GM19395 (cell line): ENCODE measurements around the gene FGFRL1.
"Not testable (repeated sequence)": the region's sequence is repeated elsewhere in the genome, so short reads cannot be mapped to it uniquely, and the experiment has no call there.

Experiments
- ATAC-seq: cut with Tn5 transposase; IDR thresholded peaks from one replicate; pipeline ENCODE4 v1.9.1; 2021; ENCODE audit warnings: mild to moderate bottlenecking, moderate library complexity; ENCODE audit not compliant: unreplicated experiment

FGFRL1 gene

GRCh38 chr4:972651-973424, 38.6 kb upstream of the FGFRL1 start:
- ATAC-seq, result peak; percentile 57

GRCh38 chr4:973431-974397, 37.7 kb upstream of the FGFRL1 start, which contains the start of gene DGKQ:
Gene DGKQ, minus strand, starts transcription at chr4:973569. Its CDS starts 87 bp downstream, at chr4:973482.
- ATAC-seq, result peak; percentile 61

GRCh38 chr4:974668-975067, 36.8 kb upstream of the FGFRL1 start:
- ATAC-seq, result no peak

- ATAC-seq, result not testable (repeated sequence)
Observed at GRCh38 chr4:976016-976415, 35.4 kb upstream of the FGFRL1 start.

GRCh38 chr4:978957-979701, 32.3 kb upstream of the FGFRL1 start:
- no peak for ATAC-seq

DNA sequence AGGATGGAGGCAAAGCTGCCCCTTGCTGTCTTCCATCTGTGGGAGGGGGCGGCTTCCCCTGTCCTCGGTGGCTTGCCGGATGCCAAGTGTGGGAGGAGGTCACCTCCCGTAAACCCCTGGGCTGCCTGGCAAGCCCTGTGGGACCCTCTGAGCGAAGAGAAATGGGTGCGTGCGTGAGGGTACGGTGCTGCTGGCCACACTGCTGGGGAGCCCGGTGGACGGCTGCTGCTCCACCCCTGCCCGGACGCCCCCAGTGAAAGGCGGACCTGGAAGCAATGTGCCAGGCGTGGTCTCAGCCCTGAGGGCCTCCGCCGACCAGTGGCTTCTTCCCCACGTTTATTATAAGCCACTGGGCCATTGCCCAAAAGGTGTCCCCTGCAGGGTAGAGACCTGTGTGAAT, 29.1 kb upstream of the FGFRL1 start:
- no peak for ATAC-seq

GRCh38 chr4:982814-983213, 28.6 kb upstream of the FGFRL1 start:
- no peak for ATAC-seq

DNA sequence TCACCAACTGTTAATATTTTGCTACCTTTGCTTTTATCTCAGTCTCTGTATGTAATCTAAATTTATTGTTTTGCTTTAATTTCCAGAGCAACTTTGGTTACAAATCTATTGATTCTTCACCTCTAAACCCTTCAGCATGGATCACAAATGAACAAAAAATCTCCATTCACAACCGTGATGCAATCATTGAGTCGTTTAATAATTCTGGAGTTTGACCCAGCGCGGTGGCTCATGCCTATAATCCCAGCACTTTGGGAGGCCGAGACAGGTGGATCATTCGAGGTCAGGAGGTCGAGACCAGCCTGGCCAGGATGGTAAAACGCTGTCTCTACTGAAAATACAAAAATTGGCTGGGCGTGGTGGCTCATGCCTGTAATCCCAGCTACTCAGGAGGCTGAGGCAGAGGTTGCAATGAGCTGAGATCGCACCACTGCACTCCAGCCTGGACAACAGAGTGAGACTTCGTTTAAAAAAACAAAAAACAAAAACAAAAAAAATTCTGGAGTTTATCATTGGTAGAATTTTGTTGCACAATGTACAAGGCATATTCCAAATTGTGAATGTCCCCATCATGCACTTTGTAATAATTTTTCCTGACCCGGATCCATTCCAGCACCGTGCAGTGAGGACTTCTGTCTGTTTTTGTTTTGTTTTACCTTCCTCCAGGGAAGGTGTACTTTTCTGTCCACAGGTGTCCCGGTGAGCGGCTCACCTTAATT, 26.9 kb upstream of the FGFRL1 start:
- ATAC-seq, result no peak

GRCh38 chr4:985123-985830, 26.1 kb upstream of the FGFRL1 start:
- ATAC-seq, result no peak

- ATAC-seq, result peak; percentile 33
Observed at GRCh38 chr4:986428-986878, 25.0 kb upstream of the FGFRL1 start.

- ATAC-seq, result peak; percentile 83
Observed at GRCh38 chr4:986879-987623, 24.4 kb upstream of the FGFRL1 start, which contains the start of gene IDUA. Gene IDUA, plus strand, starts transcription at chr4:987044. Its CDS starts 41 bp downstream, at chr4:987085.

GRCh38 chr4:987624-988513, 23.6 kb upstream of the FGFRL1 start:
- no peak for ATAC-seq

DNA sequence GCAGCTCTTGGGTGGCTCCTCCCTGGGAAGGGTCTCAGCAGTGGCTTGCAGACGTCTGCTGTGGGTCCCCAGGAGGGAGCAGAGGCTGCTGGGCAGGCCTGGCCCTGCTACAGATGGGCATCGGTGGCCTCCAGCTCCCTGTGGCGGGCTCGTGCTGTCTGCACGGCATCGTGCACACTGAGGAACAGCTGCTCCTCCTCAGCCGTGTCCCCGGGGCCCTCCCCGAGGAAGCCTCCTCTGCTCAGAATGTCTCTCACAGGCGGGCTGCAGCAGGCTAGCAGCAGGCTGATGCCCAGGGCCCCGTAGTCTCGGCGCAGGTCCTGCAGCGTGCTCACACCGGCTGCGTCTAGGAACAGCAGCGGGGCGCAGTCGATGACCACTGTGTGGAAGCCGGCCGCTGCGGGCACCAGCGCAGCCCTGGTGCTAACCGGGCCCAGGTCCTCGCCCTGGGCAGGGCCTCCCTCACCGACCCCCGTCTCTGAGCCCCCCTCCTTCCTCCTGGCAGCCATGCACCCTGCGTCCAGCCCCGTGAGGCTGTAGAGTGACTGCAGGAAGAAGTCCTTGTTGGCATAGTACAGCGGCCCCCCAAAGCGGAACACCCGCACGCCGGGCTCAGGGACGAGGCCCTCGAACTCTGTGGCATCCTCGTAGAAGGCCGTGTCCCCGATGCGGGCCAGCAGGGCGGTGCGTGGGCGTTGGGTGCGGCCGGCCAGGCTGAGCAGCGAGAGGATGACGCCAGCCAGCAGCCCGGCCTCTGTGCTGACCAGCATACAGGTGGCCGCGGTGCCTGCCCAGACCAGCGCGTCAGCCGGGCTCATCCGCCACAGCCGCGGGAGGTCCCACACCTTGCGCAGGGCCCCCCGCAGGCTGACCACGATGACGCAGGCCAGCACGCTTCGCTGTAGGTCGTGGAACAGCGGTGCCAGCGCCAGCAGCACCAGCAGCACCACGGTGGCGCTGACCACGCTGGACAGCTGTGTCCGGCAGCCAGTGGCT, 22.4 kb upstream of the FGFRL1 start:
- no peak for ATAC-seq

- ATAC-seq, result no peak
Observed at GRCh38 chr4:989722-990471, 21.5 kb upstream of the FGFRL1 start.

- no peak for ATAC-seq
Observed at GRCh38 chr4:990746-991367, 20.6 kb upstream of the FGFRL1 start.
